Measurements from ENCODE around the gene PCNX3.

DNA sequence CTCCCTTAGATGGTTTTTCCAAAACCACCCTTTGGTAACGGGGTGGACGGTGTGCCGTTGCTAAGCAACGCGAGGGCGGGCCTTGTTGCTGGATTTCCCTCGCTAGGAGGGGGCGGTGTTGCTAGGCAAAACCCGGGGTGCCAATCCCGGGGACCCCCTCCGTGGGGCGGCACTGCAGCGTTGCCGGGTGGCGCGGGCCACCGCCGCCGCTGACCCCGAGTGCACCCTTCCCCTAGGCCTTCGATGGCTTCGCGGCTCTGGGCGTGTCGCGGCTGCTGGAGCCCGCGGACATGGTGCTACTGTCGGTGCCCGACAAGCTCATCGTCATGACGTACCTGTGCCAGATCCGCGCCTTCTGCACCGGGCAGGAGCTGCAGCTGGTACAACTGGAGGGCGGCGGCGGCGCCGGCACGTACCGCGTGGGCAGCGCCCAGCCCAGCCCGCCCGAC, 30.8 kb upstream of the PCNX3 start:
- TF ChIP-seq, protein P1, sequence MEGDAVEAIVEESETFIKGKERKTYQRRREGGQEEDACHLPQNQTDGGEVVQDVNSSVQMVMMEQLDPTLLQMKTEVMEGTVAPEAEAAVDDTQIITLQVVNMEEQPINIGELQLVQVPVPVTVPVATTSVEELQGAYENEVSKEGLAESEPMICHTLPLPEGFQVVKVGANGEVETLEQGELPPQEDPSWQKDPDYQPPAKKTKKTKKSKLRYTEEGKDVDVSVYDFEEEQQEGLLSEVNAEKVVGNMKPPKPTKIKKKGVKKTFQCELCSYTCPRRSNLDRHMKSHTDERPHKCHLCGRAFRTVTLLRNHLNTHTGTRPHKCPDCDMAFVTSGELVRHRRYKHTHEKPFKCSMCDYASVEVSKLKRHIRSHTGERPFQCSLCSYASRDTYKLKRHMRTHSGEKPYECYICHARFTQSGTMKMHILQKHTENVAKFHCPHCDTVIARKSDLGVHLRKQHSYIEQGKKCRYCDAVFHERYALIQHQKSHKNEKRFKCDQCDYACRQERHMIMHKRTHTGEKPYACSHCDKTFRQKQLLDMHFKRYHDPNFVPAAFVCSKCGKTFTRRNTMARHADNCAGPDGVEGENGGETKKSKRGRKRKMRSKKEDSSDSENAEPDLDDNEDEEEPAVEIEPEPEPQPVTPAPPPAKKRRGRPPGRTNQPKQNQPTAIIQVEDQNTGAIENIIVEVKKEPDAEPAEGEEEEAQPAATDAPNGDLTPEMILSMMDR (IDR thresholded peaks at IDR 0.05), result no peak
- TF ChIP-seq POLR2A (IDR thresholded peaks at IDR 0.05) (no peak), POLR2AphosphoS5 (IDR thresholded peaks at IDR 0.05) (no peak)
